GM13977 (cell line): Measurements from ENCODE around the gene CDC42EP5.

ENCODE experiments used
- DNase-seq: peaks from one replicate; pipeline ENCODE4 v3.0.0; 2012; ENCODE audit warnings: low spot score
- in situ Hi-C: fragments of 300-500 bp; cut with MboI; formaldehyde crosslinking; loops from one replicate; pipeline ENCODE4 v1.12.0; 2022; ENCODE audit warnings: low sequenced_read_pairs, low pct_unique_long_range_greater_than_20kb, mixed read lengths, inconsistent platforms; ENCODE audit not compliant: unreplicated experiment
- TF ChIP-seq, protein P1 (sequence below): IDR thresholded peaks from 2 replicates; pipeline ENCODE4 v1.5.1; 2012; ENCODE audit warnings: mild to moderate bottlenecking, control low read depth; ENCODE audit not compliant: insufficient read depth; ENCODE audit errors: extremely low read depth, missing control alignments

Gene CDC42EP5

DNA sequence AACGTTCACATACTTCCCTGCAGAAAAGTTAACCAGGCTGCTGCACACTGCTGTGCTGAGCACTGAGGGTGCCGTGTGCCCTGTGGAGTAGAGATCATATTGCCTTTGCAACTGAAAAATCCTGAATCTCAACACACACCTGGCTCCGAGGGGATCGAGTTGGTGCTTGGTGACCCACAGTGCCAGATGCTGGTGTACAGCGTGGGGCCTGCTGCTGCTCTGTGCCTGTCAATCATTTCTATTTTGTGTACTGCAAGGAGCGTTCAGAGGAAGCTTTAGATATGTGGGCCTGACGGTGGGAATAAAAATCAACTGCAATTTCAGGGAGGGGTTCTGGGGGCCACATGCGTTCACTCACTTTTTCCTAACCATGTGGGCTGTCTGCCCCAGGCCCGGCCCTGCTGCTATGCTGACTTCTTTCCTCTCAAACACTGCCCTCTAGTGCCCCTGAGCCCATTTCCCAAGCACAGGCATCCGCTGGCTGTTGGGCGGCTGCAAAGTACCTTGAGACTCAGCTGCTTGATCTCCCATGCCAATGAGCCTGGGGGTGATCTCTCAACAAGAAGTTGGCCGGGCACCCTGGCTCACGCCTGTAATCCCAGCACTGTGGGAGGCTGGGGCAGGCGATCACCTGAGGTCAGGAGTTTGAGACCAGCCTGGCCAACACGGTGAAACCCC, 33.8 kb downstream of the CDC42EP5 start:
- in situ Hi-C loops: no loop called here
- TF ChIP-seq, protein P1, sequence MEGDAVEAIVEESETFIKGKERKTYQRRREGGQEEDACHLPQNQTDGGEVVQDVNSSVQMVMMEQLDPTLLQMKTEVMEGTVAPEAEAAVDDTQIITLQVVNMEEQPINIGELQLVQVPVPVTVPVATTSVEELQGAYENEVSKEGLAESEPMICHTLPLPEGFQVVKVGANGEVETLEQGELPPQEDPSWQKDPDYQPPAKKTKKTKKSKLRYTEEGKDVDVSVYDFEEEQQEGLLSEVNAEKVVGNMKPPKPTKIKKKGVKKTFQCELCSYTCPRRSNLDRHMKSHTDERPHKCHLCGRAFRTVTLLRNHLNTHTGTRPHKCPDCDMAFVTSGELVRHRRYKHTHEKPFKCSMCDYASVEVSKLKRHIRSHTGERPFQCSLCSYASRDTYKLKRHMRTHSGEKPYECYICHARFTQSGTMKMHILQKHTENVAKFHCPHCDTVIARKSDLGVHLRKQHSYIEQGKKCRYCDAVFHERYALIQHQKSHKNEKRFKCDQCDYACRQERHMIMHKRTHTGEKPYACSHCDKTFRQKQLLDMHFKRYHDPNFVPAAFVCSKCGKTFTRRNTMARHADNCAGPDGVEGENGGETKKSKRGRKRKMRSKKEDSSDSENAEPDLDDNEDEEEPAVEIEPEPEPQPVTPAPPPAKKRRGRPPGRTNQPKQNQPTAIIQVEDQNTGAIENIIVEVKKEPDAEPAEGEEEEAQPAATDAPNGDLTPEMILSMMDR: peak; percentile 57
- DNase-seq: no peak

DNA sequence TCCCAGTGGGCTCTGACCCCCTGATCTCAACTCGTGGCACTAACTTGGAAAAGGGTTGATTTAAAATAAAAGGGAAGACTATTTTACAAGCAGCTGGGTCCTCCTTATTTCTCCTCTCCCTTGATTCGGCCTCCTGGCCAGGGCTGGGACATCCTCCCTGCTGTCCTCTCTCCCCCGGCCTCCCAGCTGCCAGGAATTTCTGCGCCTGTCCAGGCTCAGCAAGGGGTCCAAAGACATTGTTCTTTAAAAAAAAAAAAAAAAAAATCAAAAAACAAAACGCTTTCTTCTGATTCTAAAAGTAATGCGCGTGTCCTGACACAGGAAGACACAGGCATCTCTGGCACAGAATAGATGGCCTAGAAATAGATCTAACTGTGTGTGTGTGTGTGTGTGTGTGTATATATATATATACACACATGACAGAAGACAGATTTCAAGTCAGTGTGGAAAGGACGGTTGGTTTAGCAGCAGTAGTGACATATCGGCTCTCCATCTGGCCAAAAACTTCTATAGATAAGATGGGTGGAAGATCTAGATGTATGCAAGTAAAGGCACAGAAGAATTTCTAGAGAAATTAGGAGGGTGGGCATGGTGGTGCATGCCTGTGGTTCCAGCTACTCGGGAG, 36.4 kb downstream of the CDC42EP5 start:
- TF ChIP-seq, protein P1: no peak
- in situ Hi-C loops: no loop called here

DNA sequence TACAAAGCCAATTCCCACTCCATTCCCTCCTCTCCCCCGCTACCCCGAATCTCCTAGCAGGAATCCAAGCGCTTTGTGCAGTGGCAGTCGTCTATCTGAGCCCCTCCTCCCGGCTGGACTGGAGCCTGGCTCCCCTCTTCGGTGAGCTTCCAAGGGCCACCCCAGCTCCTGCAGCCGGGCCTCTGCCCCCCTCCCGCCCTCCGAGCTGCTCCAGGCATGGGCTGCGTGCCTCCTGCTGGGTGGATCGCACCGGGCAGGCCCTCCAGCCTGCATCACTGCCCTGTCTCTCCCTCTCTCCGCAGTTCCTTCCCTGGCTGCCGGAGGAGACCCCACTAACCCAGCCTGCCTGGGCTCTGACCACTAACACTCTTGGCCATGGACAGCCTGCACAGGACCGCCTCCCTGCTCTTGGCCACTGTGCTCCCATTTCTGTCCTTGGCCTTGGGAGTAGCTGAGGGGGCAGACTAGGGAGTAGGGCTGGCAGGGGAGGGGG, 37.0 kb downstream of the CDC42EP5 start:
- DNase-seq: no peak
- TF ChIP-seq, protein P1: no peak
- in situ Hi-C loops: no loop called here

More for the DNA sequence above, 36.4 kb downstream of the CDC42EP5 start:
- DNase-seq: no peak

DNA sequence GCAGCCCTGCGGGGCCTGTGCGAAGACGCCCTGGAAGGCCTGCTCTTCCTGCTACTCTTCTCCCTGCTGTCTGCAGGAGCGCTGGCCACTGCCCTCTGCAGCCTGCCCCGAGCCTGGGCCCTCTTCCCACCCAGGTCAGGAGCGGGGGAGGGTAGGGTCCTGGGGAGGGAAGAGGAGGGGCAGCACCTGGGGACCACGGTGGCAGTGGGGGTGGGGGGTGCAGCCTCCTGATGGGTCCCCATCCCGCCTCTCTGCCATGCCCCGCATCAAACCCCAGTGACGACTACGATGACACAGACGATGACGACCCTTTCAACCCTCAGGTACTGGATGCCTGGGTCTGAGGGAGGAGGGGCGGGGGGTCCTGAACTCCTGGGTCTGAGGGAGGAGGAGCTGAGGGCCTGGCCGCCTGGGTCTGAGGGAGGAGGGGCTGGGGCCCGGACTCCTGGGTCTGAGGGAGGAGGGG, 37.5 kb downstream of the CDC42EP5 start:
- in situ Hi-C loops: no loop called here
- DNase-seq: no peak
- TF ChIP-seq, protein P1: no peak

DNA sequence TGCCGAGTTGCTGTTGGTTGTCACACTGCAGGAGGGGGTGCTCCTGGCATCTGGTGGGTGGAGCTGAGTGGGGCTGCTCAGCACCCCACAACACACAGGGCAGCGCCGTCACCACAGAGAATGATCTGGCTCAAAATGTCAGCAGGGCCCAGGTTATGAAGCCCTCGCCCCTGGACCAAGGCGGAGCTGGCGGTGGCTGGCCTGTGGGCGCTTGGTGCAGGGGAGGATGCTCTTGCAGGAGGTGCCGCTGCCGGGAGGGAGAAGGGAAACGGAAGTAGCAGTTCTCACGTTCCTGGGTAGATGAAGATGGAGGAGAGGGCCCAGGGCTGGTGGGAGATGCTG, 38.3 kb downstream of the CDC42EP5 start:
- in situ Hi-C loops: no loop called here
- TF ChIP-seq, protein P1: no peak
- no peak for DNase-seq

DNA sequence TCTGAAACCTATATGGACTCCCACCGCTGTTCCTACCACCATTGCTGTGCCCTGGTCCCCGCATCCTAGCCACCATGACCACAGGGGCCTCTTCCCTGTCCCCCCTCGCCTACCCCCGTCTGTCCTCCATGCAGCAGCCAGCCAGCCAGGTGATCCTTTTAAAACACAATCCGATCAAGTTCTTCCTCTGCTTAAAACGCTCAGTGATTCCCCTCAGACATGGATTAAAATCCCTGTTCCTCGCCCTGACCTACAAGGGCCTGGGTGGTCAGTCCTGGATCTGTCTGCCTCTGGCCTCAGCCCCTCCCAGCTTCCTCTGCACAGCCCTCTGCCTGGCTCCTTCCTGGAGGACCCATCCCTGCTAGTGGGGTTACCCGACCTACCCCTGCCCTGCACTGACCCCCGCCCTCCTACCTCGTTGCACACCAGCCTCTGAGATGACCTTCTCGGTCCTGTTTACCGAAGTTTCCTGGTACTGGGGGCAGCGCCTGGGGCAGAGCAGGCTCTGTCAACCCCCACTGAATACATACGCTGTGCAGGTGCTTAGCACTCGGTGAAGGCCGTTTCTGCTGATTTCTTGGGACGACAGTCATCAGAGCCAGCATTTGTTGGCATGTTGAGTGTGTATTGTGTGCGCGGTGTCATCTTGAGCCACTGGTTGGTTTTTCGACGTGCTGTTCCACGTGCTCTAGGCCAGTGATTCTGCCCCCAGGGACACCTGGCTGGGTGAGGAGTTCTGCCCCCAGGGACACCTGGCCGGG, 38.8 kb downstream of the CDC42EP5 start:
- TF ChIP-seq, protein P1: no peak
- DNase-seq: no peak
- in situ Hi-C loops: no loop called here
